ENCODE measurements around the gene API5.
"Not testable (repeated sequence)": the region's sequence is repeated elsewhere in the genome, so short reads cannot be mapped to it uniquely, and the experiment has no call there.

API5 gene

GRCh38 chr11:43341159-43341558, 29.4 kb downstream of the API5 start:
- H3K4me3 Mint-ChIP-seq = no peak overlapping the region
- no peaks in the 10 kb centered on the region for H3K9me3 Mint-ChIP-seq
- ATAC-seq = no peak
- H3K27ac Mint-ChIP-seq = no peak overlapping the region
- H3K36me3 Mint-ChIP-seq = peaks cover 26% of the 10 kb centered on the region
- no peaks in the 10 kb centered on the region for H3K27me3 Mint-ChIP-seq
- no peaks in the 10 kb centered on the region for H3K4me1 Mint-ChIP-seq

GRCh38 chr11:43351426-43351825, 39.6 kb downstream of the API5 start:
- H3K27me3 Mint-ChIP-seq, H3K4me1 Mint-ChIP-seq, H3K4me3 Mint-ChIP-seq, H3K27ac Mint-ChIP-seq, H3K9me3 Mint-ChIP-seq, ATAC-seq, H3K36me3 Mint-ChIP-seq: not testable (repeated sequence)

- Mint-ChIP-seq H3K4me1 (peaks cover 14% of the 10 kb centered on the region), H3K36me3 (peaks cover 6% of the 10 kb centered on the region), H3K4me3 (no peak overlapping the region), H3K27me3 (no peaks in the 10 kb centered on the region), H3K27ac (no peak overlapping the region), H3K9me3 (no peaks in the 10 kb centered on the region)
- no peak for ATAC-seq
These were observed 42.5 kb downstream of the API5 start for GRCh38 chr11:43354311-43354710.

- H3K4me3 Mint-ChIP-seq = no peak overlapping the region
- H3K27me3 Mint-ChIP-seq = no peaks in the 10 kb centered on the region
- peaks cover 32% of the 10 kb centered on the region for H3K4me1 Mint-ChIP-seq
- peaks cover 6% of the 10 kb centered on the region for H3K36me3 Mint-ChIP-seq
- H3K27ac Mint-ChIP-seq = no peak overlapping the region
- no peak for ATAC-seq
- no peaks in the 10 kb centered on the region for H3K9me3 Mint-ChIP-seq
These were observed 44.5 kb downstream of the API5 start for GRCh38 chr11:43356336-43356735.

- no peaks in the 10 kb centered on the region for H3K9me3 Mint-ChIP-seq
- H3K4me3 Mint-ChIP-seq = peak overlapping the region; percentile 97
- no peak for ATAC-seq
- H3K36me3 Mint-ChIP-seq = no peaks in the 10 kb centered on the region
- H3K27ac Mint-ChIP-seq = peak overlapping the region; percentile 97
- peaks cover 32% of the 10 kb centered on the region for H3K4me1 Mint-ChIP-seq
- no peaks in the 10 kb centered on the region for H3K27me3 Mint-ChIP-seq
These were observed 46.5 kb downstream of the API5 start for GRCh38 chr11:43358279-43358800.

GRCh38 chr11:43358801-43359421, 47.1 kb downstream of the API5 start, which contains the start of gene TTC17:
Gene TTC17, plus strand, starts transcription at chr11:43358920. Its CDS starts 35 bp downstream, at chr11:43358955.
- Mint-ChIP-seq H3K9me3 (no peaks in the 10 kb centered on the region), H3K36me3 (no peaks in the 10 kb centered on the region), H3K4me3 (peak within 1 kb of the TSS; percentile 97), H3K27me3 (no peaks in the 10 kb centered on the region), H3K27ac (peak within 1 kb of the TSS; percentile 97), H3K4me1 (peaks cover 32% of the 10 kb centered on the region)
- ATAC-seq = peak; percentile 98

- H3K4me1 Mint-ChIP-seq = peaks cover 32% of the 10 kb centered on the region
- no peaks in the 10 kb centered on the region for H3K9me3 Mint-ChIP-seq
- H3K27me3 Mint-ChIP-seq = no peaks in the 10 kb centered on the region
- H3K4me3 Mint-ChIP-seq = peak overlapping the region; percentile 97
- H3K36me3 Mint-ChIP-seq = no peaks in the 10 kb centered on the region
- peak overlapping the region; percentile 97 for H3K27ac Mint-ChIP-seq
- peak; percentile 62 for ATAC-seq
These were observed 47.6 kb downstream of the API5 start for GRCh38 chr11:43359422-43359818.

GRCh38 chr11:43360361-43361032, 48.7 kb downstream of the API5 start:
- Mint-ChIP-seq H3K36me3 (peaks cover 4% of the 10 kb centered on the region), H3K27ac (peak overlapping the region; percentile 97), H3K4me1 (peaks cover 33% of the 10 kb centered on the region), H3K4me3 (peak overlapping the region; percentile 97), H3K9me3 (no peaks in the 10 kb centered on the region), H3K27me3 (no peaks in the 10 kb centered on the region)
- no peak for ATAC-seq

- Mint-ChIP-seq H3K9me3 (no peaks in the 10 kb centered on the region), H3K36me3 (peaks cover 28% of the 10 kb centered on the region), H3K27ac (peak overlapping the region; percentile 29), H3K27me3 (no peaks in the 10 kb centered on the region), H3K4me3 (no peak overlapping the region), H3K4me1 (peaks cover 40% of the 10 kb centered on the region)
- no peak for ATAC-seq
These were observed 54.9 kb downstream of the API5 start for GRCh38 chr11:43366677-43367076.

- peak; percentile 84 for ATAC-seq
These were observed 55.8 kb downstream of the API5 start for GRCh38 chr11:43367382-43368178.

GRCh38 chr11:43376065-43376464, 64.3 kb downstream of the API5 start:
- Mint-ChIP-seq H3K4me3 (no peak overlapping the region), H3K36me3 (peaks cover 5% of the 10 kb centered on the region), H3K27ac (no peak overlapping the region), H3K27me3 (no peaks in the 10 kb centered on the region), H3K4me1 (peaks cover 9% of the 10 kb centered on the region), H3K9me3 (no peaks in the 10 kb centered on the region)
- no peak for ATAC-seq

More at GRCh38 chr11:43367382-43368178, 55.8 kb downstream of the API5 start:
- Mint-ChIP-seq H3K9me3 (no peaks in the 10 kb centered on the region), H3K27me3 (no peaks in the 10 kb centered on the region), H3K27ac (peak overlapping the region; percentile 29), H3K4me3 (no peak overlapping the region), H3K36me3 (peaks cover 28% of the 10 kb centered on the region), H3K4me1 (peaks cover 40% of the 10 kb centered on the region)

- no peaks in the 10 kb centered on the region for H3K9me3 Mint-ChIP-seq
- peaks cover 13% of the 10 kb centered on the region for H3K4me1 Mint-ChIP-seq
- ATAC-seq = no peak
- peaks cover 9% of the 10 kb centered on the region for H3K36me3 Mint-ChIP-seq
- no peak overlapping the region for H3K27ac Mint-ChIP-seq
- H3K27me3 Mint-ChIP-seq = no peaks in the 10 kb centered on the region
- no peak overlapping the region for H3K4me3 Mint-ChIP-seq
These were observed 64.8 kb downstream of the API5 start for GRCh38 chr11:43376594-43376993.

- Mint-ChIP-seq H3K4me1 (peaks cover 16% of the 10 kb centered on the region), H3K36me3 (peaks cover 14% of the 10 kb centered on the region), H3K27me3 (no peaks in the 10 kb centered on the region), H3K9me3 (no peaks in the 10 kb centered on the region), H3K27ac (no peak overlapping the region), H3K4me3 (no peak overlapping the region)
- ATAC-seq = no peak
These were observed 65.6 kb downstream of the API5 start for GRCh38 chr11:43377389-43377788.

GRCh38 chr11:43378897-43379296, 67.1 kb downstream of the API5 start:
- Mint-ChIP-seq H3K27me3 (no peaks in the 10 kb centered on the region), H3K4me1 (peaks cover 16% of the 10 kb centered on the region), H3K36me3 (peaks cover 16% of the 10 kb centered on the region), H3K9me3 (no peaks in the 10 kb centered on the region), H3K27ac (no peak overlapping the region), H3K4me3 (no peak overlapping the region)
- ATAC-seq = no peak

- H3K27ac Mint-ChIP-seq = no peak overlapping the region
- no peak for ATAC-seq
- peaks cover 11% of the 10 kb centered on the region for H3K4me1 Mint-ChIP-seq
- H3K36me3 Mint-ChIP-seq = peaks cover 25% of the 10 kb centered on the region
- no peak overlapping the region for H3K4me3 Mint-ChIP-seq
- no peaks in the 10 kb centered on the region for H3K27me3 Mint-ChIP-seq
- no peaks in the 10 kb centered on the region for H3K9me3 Mint-ChIP-seq
These were observed 70.0 kb downstream of the API5 start for GRCh38 chr11:43381802-43382201.

All from stimulated activated memory B cell treated with anti-CD40 and anti-IgM and Interleukin-4, amounts not matched to agents 10 μg/mL and 1 μg/mL and 100 μg/mL, for 72 hours (primary cell).